ENCODE data around the gene RYR3.

- TF ChIP-seq CTCF (conservative IDR thresholded peaks at IDR 0.05; ENCODE audit: low read depth, low read length) = no peak
- no peak for TF ChIP-seq EZH2phosphoT487 (IDR thresholded peaks at IDR 0.05; ENCODE audit: borderline replicate concordance, low read length)
These were observed 197.9 kb downstream of the RYR3 start for GRCh38 chr15:33508703-33509102.
